Endometrial microvascular endothelial cells (primary cell): ENCODE measurements around the gene PARD3. TPM values are rescaled to one million over a fixed set of nuclear protein-coding genes. Genes with fewer than 3 reads are reported as not detected.

Experiments used
- in situ Hi-C: cut with HindIII; loops from 2 replicates; pipeline ENCODE4 v1.10.0; 2017; ENCODE audit warnings: low sequenced_read_pairs, low pct_unique_long_range_greater_than_20kb; ENCODE audit errors: inconsistent ontology term
- total RNA-seq: library from RNA; depleted of rRNA; stranded (reverse); fragments of >200 nt; gene quantifications from one replicate; pipeline ENCODE4 v1.2.3, GENCODE V29; 2015; ENCODE audit errors: inconsistent ontology term

Gene PARD3
- total RNA-seq, 1 donor from 2014 or later = 21.5 TPM

GRCh38 chr10:34237898-34238455, 577.1 kb downstream of the PARD3 start:
- in situ Hi-C loops = no loop called here

GRCh38 chr10:34236931-34237330, 578.2 kb downstream of the PARD3 start:
- in situ Hi-C loops = no loop called here

GRCh38 chr10:34235164-34235832, 579.8 kb downstream of the PARD3 start:
- in situ Hi-C loops = no loop called here

- in situ Hi-C loops = no loop called here
These were observed 582.6 kb downstream of the PARD3 start for GRCh38 chr10:34232481-34232880.

GRCh38 chr10:34231441-34232180, 583.5 kb downstream of the PARD3 start:
- in situ Hi-C loops = no loop called here

GRCh38 chr10:34229917-34230316, 585.2 kb downstream of the PARD3 start:
- in situ Hi-C loops = no loop called here

- in situ Hi-C loops = no loop called here
These were observed 587.0 kb downstream of the PARD3 start for GRCh38 chr10:34228066-34228465.

- in situ Hi-C loops = no loop called here
These were observed 590.5 kb downstream of the PARD3 start for GRCh38 chr10:34224639-34225038.

- in situ Hi-C loops = no loop called here
These were observed 591.4 kb downstream of the PARD3 start for GRCh38 chr10:34223658-34224057.

- in situ Hi-C loops = no loop called here
These were observed 592.7 kb downstream of the PARD3 start for GRCh38 chr10:34222359-34222758.

GRCh38 chr10:34219753-34220548, 595.1 kb downstream of the PARD3 start:
- in situ Hi-C loops = no loop called here

- in situ Hi-C loops = no loop called here
These were observed 597.6 kb downstream of the PARD3 start for GRCh38 chr10:34217524-34217923.

- in situ Hi-C loops = no loop called here
These were observed 598.6 kb downstream of the PARD3 start for GRCh38 chr10:34216348-34216945.

GRCh38 chr10:34213805-34214197, 601.3 kb downstream of the PARD3 start:
- in situ Hi-C loops = no loop called here

GRCh38 chr10:34213193-34213804, 601.8 kb downstream of the PARD3 start:
- in situ Hi-C loops = no loop called here

GRCh38 chr10:34207343-34207742, 607.8 kb downstream of the PARD3 start:
- in situ Hi-C loops = no loop called here

GRCh38 chr10:34206935-34207268, 608.2 kb downstream of the PARD3 start:
- in situ Hi-C loops = no loop called here

GRCh38 chr10:34206078-34206934, 608.8 kb downstream of the PARD3 start:
- in situ Hi-C loops = no loop called here
